GM10266 (cell line): ENCODE data around the gene DUOX2.
"Not testable (repeated sequence)": the region's sequence is repeated elsewhere in the genome, so short reads cannot be mapped to it uniquely, and the experiment has no call there.

Experiments
- DNase-seq: peaks from one replicate; pipeline ENCODE4 v3.0.0; 2012; ENCODE audit errors: extremely low spot score
- CTCF ChIP-seq: IDR thresholded peaks from 2 replicates; pipeline ENCODE4 v1.5.1; 2012; ENCODE audit warnings: mild to moderate bottlenecking, low read depth; ENCODE audit not compliant: control insufficient read depth, insufficient read depth; ENCODE audit errors: missing control alignments

The DUOX2 gene

GRCh38 chr15:45064386-45064785 lies 49.6 kb downstream of the DUOX2 start:
- TF ChIP-seq CTCF: no peak
- DNase-seq: no peak

GRCh38 chr15:45062301-45062700 lies 51.7 kb downstream of the DUOX2 start:
- not testable (repeated sequence) for DNase-seq

GRCh38 chr15:45058690-45059675 lies 55.0 kb downstream of the DUOX2 start:
- not testable (repeated sequence) for DNase-seq

- not testable (repeated sequence) for DNase-seq
Observed at GRCh38 chr15:45052676-45053075, 61.3 kb downstream of the DUOX2 start.

GRCh38 chr15:45050587-45050986 lies 63.4 kb downstream of the DUOX2 start:
- TF ChIP-seq CTCF: no peak
- no peak for DNase-seq

GRCh38 chr15:45048794-45049631 lies 65.0 kb downstream of the DUOX2 start:
- no peak for TF ChIP-seq CTCF
- DNase-seq: peak; percentile 51

GRCh38 chr15:45048449-45048793 lies 65.6 kb downstream of the DUOX2 start:
- DNase-seq: not testable (repeated sequence)

- not testable (repeated sequence) for DNase-seq
Observed at GRCh38 chr15:45044270-45044669, 69.7 kb downstream of the DUOX2 start.

- not testable (repeated sequence) for DNase-seq
Observed at GRCh38 chr15:45042859-45043258, 71.1 kb downstream of the DUOX2 start.
